GM21526 (cell line): ENCODE data around the gene TTLL11.
"Not testable (repeated sequence)": the region's sequence is repeated elsewhere in the genome, so short reads cannot be mapped to it uniquely, and the experiment has no call there.

ENCODE experiments used
- ATAC-seq: cut with Tn5 transposase; IDR thresholded peaks from one replicate; pipeline ENCODE4 v1.9.1; 2021; ENCODE audit warnings: moderate library complexity; ENCODE audit not compliant: unreplicated experiment, low FRiP score

The TTLL11 gene

GRCh38 chr9:122016309-122016708, 76.8 kb downstream of the TTLL11 start:
- ATAC-seq: no peak

- ATAC-seq: no peak
Measured at GRCh38 chr9:122015170-122015821, 77.8 kb downstream of the TTLL11 start.

GRCh38 chr9:122011818-122012498, 81.2 kb downstream of the TTLL11 start:
- ATAC-seq: no peak

- ATAC-seq: no peak
Measured at GRCh38 chr9:122008559-122008958, 84.5 kb downstream of the TTLL11 start.

- no peak for ATAC-seq
Measured at GRCh38 chr9:122007837-122008236, 85.3 kb downstream of the TTLL11 start.

GRCh38 chr9:122005597-122005996, 87.5 kb downstream of the TTLL11 start:
- ATAC-seq: no peak

- ATAC-seq: no peak
Measured at GRCh38 chr9:122004589-122004988, 88.5 kb downstream of the TTLL11 start.

- no peak for ATAC-seq
Measured at GRCh38 chr9:122001491-122002201, 91.5 kb downstream of the TTLL11 start.

GRCh38 chr9:122000526-122000925, 92.6 kb downstream of the TTLL11 start:
- not testable (repeated sequence) for ATAC-seq

- no peak for ATAC-seq
Measured at GRCh38 chr9:121999556-121999955, 93.6 kb downstream of the TTLL11 start.

- ATAC-seq: no peak
Measured at GRCh38 chr9:121998513-121999049, 94.5 kb downstream of the TTLL11 start.

GRCh38 chr9:121997791-121998190, 95.3 kb downstream of the TTLL11 start:
- no peak for ATAC-seq

GRCh38 chr9:121996783-121997182, 96.3 kb downstream of the TTLL11 start:
- no peak for ATAC-seq

- no peak for ATAC-seq
Measured at GRCh38 chr9:121995997-121996396, 97.1 kb downstream of the TTLL11 start.

GRCh38 chr9:121992571-121993212, 100.4 kb downstream of the TTLL11 start:
- no peak for ATAC-seq

- ATAC-seq: no peak
Measured at GRCh38 chr9:121991307-121991661, 101.8 kb downstream of the TTLL11 start.

GRCh38 chr9:121990600-121991306, 102.4 kb downstream of the TTLL11 start:
- no peak for ATAC-seq

- ATAC-seq: no peak
Measured at GRCh38 chr9:121989010-121989409, 104.1 kb downstream of the TTLL11 start.

- ATAC-seq: no peak
Measured at GRCh38 chr9:121987314-121987713, 105.8 kb downstream of the TTLL11 start.

- no peak for ATAC-seq
Measured at GRCh38 chr9:121985792-121986494, 107.2 kb downstream of the TTLL11 start.
